GM12891 (cell line): ENCODE data around the gene MAGEA2B.
"Not testable (repeated sequence)": the region's sequence is repeated elsewhere in the genome, so short reads cannot be mapped to it uniquely, and the experiment has no call there.

ENCODE experiments used
- POLR2A ChIP-seq: IDR thresholded peaks from 2 replicates; pipeline ENCODE4 v1.6.1; 2011; ENCODE audit warnings: low read depth, low read length, control low read depth
- POLR2AphosphoS5 ChIP-seq: IDR thresholded peaks from 2 replicates; pipeline ENCODE4 v1.6.1; 2011; ENCODE audit warnings: low read depth, low read length, control low read depth
- SPI1 ChIP-seq: IDR thresholded peaks from 2 replicates; pipeline ENCODE4 v1.6.1; 2011; ENCODE audit warnings: low read depth, low read length, control low read depth

DNA sequence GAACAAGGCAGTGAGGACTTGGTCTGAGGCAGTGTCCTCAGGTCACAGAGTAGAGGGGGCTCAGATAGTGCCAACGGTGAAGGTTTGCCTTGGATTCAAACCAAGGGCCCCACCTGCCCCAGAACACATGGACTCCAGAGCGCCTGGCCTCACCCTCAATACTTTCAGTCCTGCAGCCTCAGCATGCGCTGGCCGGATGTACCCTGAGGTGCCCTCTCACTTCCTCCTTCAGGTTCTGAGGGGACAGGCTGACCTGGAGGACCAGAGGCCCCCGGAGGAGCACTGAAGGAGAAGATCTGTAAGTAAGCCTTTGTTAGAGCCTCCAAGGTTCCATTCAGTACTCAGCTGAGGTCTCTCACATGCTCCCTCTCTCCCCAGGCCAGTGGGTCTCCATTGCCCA is 14.0 kb upstream of the MAGEA2B start:
- not testable (repeated sequence) for TF ChIP-seq POLR2A, POLR2AphosphoS5, SPI1
